CD4-positive, alpha-beta T cell (primary cell): Measurements from ENCODE around the gene KIF21B. TPM values are rescaled to one million over a fixed set of nuclear protein-coding genes. Genes with fewer than 3 reads are reported as not detected.

Experiments
- ATAC-seq: fragments of 200-7000 bp; cut with Tn5 transposase; one replicate; pipeline ENCODE4 v1.10.0; 2022; ENCODE audit warnings: mild to moderate bottlenecking; ENCODE audit not compliant: poor library complexity
- CTCF ChIA-PET: fragments of 350-600 bp; sonication (Branson Sonifier 250); formaldehyde crosslinking; loops from one replicate; lab custom pipeline; 2021; ENCODE audit warnings: antibody characterized with exemption, inconsistent platforms; lab: Charles Lee
- POLR2A ChIA-PET: fragments of 350-600 bp; sonication (Branson Sonifier 250); formaldehyde crosslinking; loops from one replicate; lab custom pipeline; 2021; ENCODE audit warnings: antibody characterized with exemption, inconsistent platforms; lab: Charles Lee
- DNase-seq, 14 experiments: peaks; one replicate each; pipeline ENCODE4 v3.0.0-alpha.2; 2013 to 2020; ENCODE audit warnings: mixed read lengths in 2 of 14
- H3K27ac ChIP-seq, 2 donors: one replicate each; pipeline versions ENCODE4 v1.5.1 to v1.7.0; 2013; ENCODE audit warnings: low read length in 2 of 2, low read depth in 1 of 2, mild to moderate bottlenecking in 1 of 2
- H3K27me3 ChIP-seq, 2 experiments: 1 replicate in 1 of 2; 2 replicates in 1 of 2; pipeline versions ENCODE4 v1.6.1 to v1.7.0; 2013; ENCODE audit warnings: low read length in 2 of 2, control low read depth in 1 of 2, mild to moderate bottlenecking in 1 of 2, moderate library complexity in 1 of 2; ENCODE audit not compliant: insufficient read depth in 2 of 2, control insufficient read depth in 1 of 2
- H3K36me3 ChIP-seq: one replicate; pipeline ENCODE4 v1.6.1; 2013; ENCODE audit warnings: low read length, control low read depth; ENCODE audit not compliant: insufficient read depth
- H3K4me1 ChIP-seq: one replicate; pipeline ENCODE4 v1.6.1; 2013; ENCODE audit warnings: low read length, control low read depth; ENCODE audit not compliant: insufficient read depth
- H3K4me3 ChIP-seq: one replicate; pipeline ENCODE4 v1.5.1; 2013; ENCODE audit warnings: mild to moderate bottlenecking, low read length, moderate library complexity
- H3K9me3 ChIP-seq, 2 experiments: 1 replicate in 1 of 2; 2 replicates in 1 of 2; pipeline versions ENCODE4 v1.6.1 to v1.7.0; 2013; ENCODE audit warnings: low read length in 2 of 2, mild to moderate bottlenecking in 2 of 2, control low read depth in 1 of 2, moderate library complexity in 1 of 2; ENCODE audit not compliant: control insufficient read depth in 1 of 2, insufficient read depth in 1 of 2
- H3K27ac Mint-ChIP-seq: one replicate; pipeline ENCODE4 v1.8.0; 2020; ENCODE audit warnings: mixed read lengths
- H3K27me3 Mint-ChIP-seq: one replicate; pipeline ENCODE4 v1.8.0; 2021; ENCODE audit warnings: mixed read lengths
- H3K36me3 Mint-ChIP-seq: one replicate; pipeline ENCODE4 v1.8.0; 2021; ENCODE audit warnings: low read depth, mixed read lengths
- H3K4me1 Mint-ChIP-seq: one replicate; pipeline ENCODE4 v1.8.0; 2021; ENCODE audit warnings: low read depth, mixed read lengths
- H3K4me3 Mint-ChIP-seq: one replicate; pipeline ENCODE4 v1.8.0; 2020; ENCODE audit warnings: mild to moderate bottlenecking, mixed read lengths
- H3K9me3 Mint-ChIP-seq: one replicate; pipeline ENCODE4 v1.8.0; 2020; ENCODE audit warnings: mixed read lengths
- CTCF ChIP-seq: fragments of 200-600 bp; IDR thresholded peaks from one replicate; pipeline ENCODE4 v1.8.0; 2022; ENCODE audit warnings: antibody characterized with exemption, mild to moderate bottlenecking
- intact Hi-C, 2 experiments: fragments of 100-400 bp; cut with DNase I in 1 of 2; cut with micrococcal nuclease in 1 of 2; formaldehyde crosslinking; loops; one replicate each; pipeline versions ENCODE4 v1.15.1 to v1.9.0; 2023 to 2025; cut with DNase I, micrococcal nuclease
- total RNA-seq, 174 experiments: library from RNA in 2 of 174; stranded (reverse) in 2 of 174; gene quantifications; one replicate each; pipeline ENCODE4 v1.2.3 and lab custom pipeline; 2021 to 2026

The KIF21B gene
- total RNA-seq, 2 experiments from 2014 or later: 64.5 to 65.4 TPM

- Mint-ChIP-seq H3K36me3 (peaks cover 95% of the 10 kb centered on the region), H3K27ac (peak overlapping the region; percentile 14), H3K4me1 (no peaks in the 10 kb centered on the region), H3K4me3 (no peak overlapping the region), H3K27me3 (no peaks in the 10 kb centered on the region), H3K9me3 (no peaks in the 10 kb centered on the region)
- no peaks in the 10 kb centered on the region for H3K27me3 ChIP-seq
- H3K27ac ChIP-seq: no peak overlapping the region
- H3K36me3 ChIP-seq: peaks cover 94% of the 10 kb centered on the region
- no peak overlapping the region for H3K4me3 ChIP-seq
- ChIA-PET CTCF (interaction anchor here (1.6 kb wide), 1 partner anchor 17 kb away, joined by 4 read pairs; no protein-coding TSS in a partner anchor), POLR2A (no interaction called here)
- intact Hi-C loops: no loop called here
- DNase-seq (no peak), ATAC-seq (no peak)
- TF ChIP-seq CTCF: no peak
- no peaks in the 10 kb centered on the region for H3K4me1 ChIP-seq
- no peaks in the 10 kb centered on the region for H3K9me3 ChIP-seq
Measured at GRCh38 chr1:200988693-200989092, 34.8 kb downstream of the KIF21B start.

GRCh38 chr1:200985481-200985880, 38.0 kb downstream of the KIF21B start:
- ChIA-PET POLR2A (no interaction called here), CTCF (no interaction called here)
- DNase-seq (no peak), ATAC-seq (no peak)
- no peaks in the 10 kb centered on the region for H3K27me3 Mint-ChIP-seq
- Histone ChIP-seq H3K4me1 (no peaks in the 10 kb centered on the region), H3K36me3 (peaks cover 95% of the 10 kb centered on the region), H3K4me3 (no peak overlapping the region), H3K9me3 (peaks cover 0 to 10% of the 10 kb centered on the region in 2 experiments), H3K27ac (no peak overlapping the region), H3K27me3 (no peaks in the 10 kb centered on the region)
- H3K4me1 Mint-ChIP-seq: no peaks in the 10 kb centered on the region
- no peak overlapping the region for H3K4me3 Mint-ChIP-seq
- intact Hi-C loops: no loop called here
- no peak for TF ChIP-seq CTCF
- no peaks in the 10 kb centered on the region for H3K9me3 Mint-ChIP-seq
- H3K27ac Mint-ChIP-seq: no peak overlapping the region
- peaks cover 95% of the 10 kb centered on the region for H3K36me3 Mint-ChIP-seq

GRCh38 chr1:200983035-200983561, 40.4 kb downstream of the KIF21B start:
- peaks cover 100% of the 10 kb centered on the region for H3K36me3 Mint-ChIP-seq

More at GRCh38 chr1:200983035-200983561, 40.4 kb downstream of the KIF21B start:
- Histone ChIP-seq H3K27ac (no peak overlapping the region), H3K9me3 (peaks cover 0 to 10% of the 10 kb centered on the region in 2 experiments), H3K4me3 (no peak overlapping the region), H3K4me1 (peaks cover 4% of the 10 kb centered on the region), H3K36me3 (peaks cover 94% of the 10 kb centered on the region), H3K27me3 (no peaks in the 10 kb centered on the region)
- CTCF ChIA-PET: interaction anchor here (1.2 kb wide), 1 partner anchor 11 kb away, joined by 3 read pairs; no protein-coding TSS in a partner anchor
- POLR2A ChIA-PET: interaction anchor here (0.8 kb wide), 1 partner anchor 37 kb away, joined by 3 read pairs; no protein-coding TSS in a partner anchor
- no peaks in the 10 kb centered on the region for H3K27me3 Mint-ChIP-seq
- no peaks in the 10 kb centered on the region for H3K9me3 Mint-ChIP-seq
- no peak for TF ChIP-seq CTCF
- no peak overlapping the region for H3K27ac Mint-ChIP-seq
- intact Hi-C loops: no loop called here
- no peaks in the 10 kb centered on the region for H3K4me1 Mint-ChIP-seq
- DNase-seq (no peak), ATAC-seq (no peak)
- no peak overlapping the region for H3K4me3 Mint-ChIP-seq
